ENCODE results near the gene DLK1. TPM values are rescaled to one million over a fixed set of nuclear protein-coding genes. Genes with fewer than 3 reads are reported as not detected.

Gene DLK1
- total RNA-seq, 1 experiment from 2014 or later: 3.3 TPM

DNA sequence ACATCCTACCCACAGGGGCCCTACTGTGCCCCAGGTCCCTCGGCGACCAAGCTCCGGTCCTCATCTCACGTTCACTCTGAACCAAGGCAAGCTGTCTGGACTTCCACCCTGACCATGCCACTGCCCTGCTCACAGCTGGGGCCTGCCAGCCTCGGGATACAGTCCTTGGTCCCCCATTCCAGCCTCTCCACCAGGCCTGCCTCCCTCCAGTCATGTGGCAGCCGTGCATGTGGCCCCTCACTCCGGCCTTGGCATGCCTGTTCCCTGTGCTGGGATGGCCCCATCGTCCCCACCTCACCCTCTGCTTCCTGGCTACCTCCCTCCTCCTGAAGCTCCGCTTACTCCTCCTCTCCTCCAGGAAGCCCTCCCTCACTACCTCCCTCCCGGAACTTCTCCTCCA is 38.6 kb upstream of the DLK1 start:
- no peaks in the 10 kb centered on the region for H3K9me3 Mint-ChIP-seq
- ChIA-PET POLR2A (no interaction called here), CTCF (interaction anchor here (1.0 to 1.7 kb wide), 2 partner anchors 21 to 22 kb away, joined by 4 to 5 read pairs; no protein-coding TSS in a partner anchor)
- no peak overlapping the region for H3K27ac Mint-ChIP-seq
- no peaks in the 10 kb centered on the region for H3K36me3 Mint-ChIP-seq
- no peak for TF ChIP-seq ZNF416 (CRISPR knock-in tag; IDR thresholded peaks at IDR 0.05)
- TF ChIP-seq, protein P1, sequence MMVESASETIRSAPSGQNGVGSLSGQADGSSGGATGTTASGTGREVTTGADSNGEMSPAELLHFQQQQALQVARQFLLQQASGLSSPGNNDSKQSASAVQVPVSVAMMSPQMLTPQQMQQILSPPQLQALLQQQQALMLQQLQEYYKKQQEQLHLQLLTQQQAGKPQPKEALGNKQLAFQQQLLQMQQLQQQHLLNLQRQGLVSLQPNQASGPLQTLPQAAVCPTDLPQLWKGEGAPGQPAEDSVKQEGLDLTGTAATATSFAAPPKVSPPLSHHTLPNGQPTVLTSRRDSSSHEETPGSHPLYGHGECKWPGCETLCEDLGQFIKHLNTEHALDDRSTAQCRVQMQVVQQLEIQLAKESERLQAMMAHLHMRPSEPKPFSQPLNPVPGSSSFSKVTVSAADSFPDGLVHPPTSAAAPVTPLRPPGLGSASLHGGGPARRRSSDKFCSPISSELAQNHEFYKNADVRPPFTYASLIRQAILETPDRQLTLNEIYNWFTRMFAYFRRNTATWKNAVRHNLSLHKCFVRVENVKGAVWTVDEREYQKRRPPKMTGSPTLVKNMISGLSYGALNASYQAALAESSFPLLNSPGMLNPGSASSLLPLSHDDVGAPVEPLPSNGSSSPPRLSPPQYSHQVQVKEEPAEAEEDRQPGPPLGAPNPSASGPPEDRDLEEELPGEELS (CRISPR knock-in tag; IDR thresholded peaks at IDR 0.05): no peak
- TF ChIP-seq HMGA2 (CRISPR knock-in tag; IDR thresholded peaks at IDR 0.05): no peak
- TF ChIP-seq, protein P2, sequence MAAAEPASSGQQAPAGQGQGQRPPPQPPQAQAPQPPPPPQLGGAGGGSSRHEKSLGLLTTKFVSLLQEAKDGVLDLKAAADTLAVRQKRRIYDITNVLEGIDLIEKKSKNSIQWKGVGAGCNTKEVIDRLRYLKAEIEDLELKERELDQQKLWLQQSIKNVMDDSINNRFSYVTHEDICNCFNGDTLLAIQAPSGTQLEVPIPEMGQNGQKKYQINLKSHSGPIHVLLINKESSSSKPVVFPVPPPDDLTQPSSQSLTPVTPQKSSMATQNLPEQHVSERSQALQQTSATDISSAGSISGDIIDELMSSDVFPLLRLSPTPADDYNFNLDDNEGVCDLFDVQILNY (CRISPR knock-in tag; IDR thresholded peaks at IDR 0.05): no peak
- no peak for TF ChIP-seq ATF1 (CRISPR knock-in tag; IDR thresholded peaks at IDR 0.05)
- no peaks in the 10 kb centered on the region for H3K27me3 Mint-ChIP-seq (ENCODE audit: low read depth)
- H3K4me3 Mint-ChIP-seq: no peak overlapping the region
- H3K4me1 Mint-ChIP-seq: peaks cover 9% of the 10 kb centered on the region
- DNase-seq (ENCODE audit: low spot score): no peak
- no peak for ATAC-seq

DNA sequence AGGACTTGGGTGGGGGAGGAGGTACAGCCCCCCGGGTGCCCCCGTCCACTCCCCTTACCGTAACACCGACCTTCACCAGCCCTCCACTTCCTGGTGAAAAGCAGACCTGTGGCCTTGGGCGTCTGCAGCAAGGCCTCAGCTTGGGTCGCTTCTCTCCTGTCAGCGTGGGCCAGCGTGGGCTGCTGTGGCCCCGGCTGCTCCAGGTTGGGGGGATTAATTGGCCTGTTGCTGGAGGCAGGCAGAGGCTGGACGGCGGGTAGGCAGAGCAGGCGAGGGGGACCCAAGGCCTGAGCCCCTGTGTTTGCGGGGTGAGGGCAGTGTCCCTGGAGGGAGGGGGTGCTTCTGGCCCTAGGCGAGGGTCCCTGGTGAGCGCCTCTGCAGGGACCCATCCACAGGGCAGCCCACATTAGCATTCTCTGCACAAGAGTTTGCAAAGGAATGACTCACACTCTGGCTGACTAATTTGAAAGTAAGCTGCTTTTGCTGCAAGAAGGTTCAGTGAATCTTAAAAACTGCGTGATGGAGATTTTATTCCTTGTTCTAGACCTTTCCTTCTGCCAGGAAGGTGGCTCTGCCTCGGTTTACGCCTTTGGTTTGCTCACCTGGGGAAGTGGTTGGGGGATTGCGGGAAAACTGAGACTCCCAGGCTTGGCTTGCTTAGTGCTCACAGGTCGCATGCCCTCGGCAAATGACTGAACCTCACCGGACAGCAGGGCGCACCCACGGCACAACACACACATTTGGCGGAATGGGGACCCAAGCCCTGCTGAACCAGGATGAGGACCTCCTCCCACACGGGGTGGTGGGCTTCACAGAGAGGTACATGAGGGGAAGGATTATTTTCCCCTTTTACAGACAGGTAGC is 37.9 kb upstream of the DLK1 start:
- no peak for DNase-seq (ENCODE audit: low spot score)
- no peaks in the 10 kb centered on the region for H3K9me3 Mint-ChIP-seq
- H3K27ac Mint-ChIP-seq: no peak overlapping the region
- H3K27me3 Mint-ChIP-seq (ENCODE audit: low read depth): no peaks in the 10 kb centered on the region
- CTCF ChIA-PET: interaction anchor here (1.0 to 1.7 kb wide), 2 partner anchors 20 to 21 kb away, joined by 4 to 5 read pairs; no protein-coding TSS in a partner anchor
- POLR2A ChIA-PET: no interaction called here
- TF ChIP-seq, protein P3, sequence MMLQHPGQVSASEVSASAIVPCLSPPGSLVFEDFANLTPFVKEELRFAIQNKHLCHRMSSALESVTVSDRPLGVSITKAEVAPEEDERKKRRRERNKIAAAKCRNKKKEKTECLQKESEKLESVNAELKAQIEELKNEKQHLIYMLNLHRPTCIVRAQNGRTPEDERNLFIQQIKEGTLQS (CRISPR knock-in tag; conservative IDR thresholded peaks at IDR 0.05): no peak
- no peak for TF ChIP-seq ZNF232 (CRISPR knock-in tag; IDR thresholded peaks at IDR 0.05)
- TF ChIP-seq, protein P4, sequence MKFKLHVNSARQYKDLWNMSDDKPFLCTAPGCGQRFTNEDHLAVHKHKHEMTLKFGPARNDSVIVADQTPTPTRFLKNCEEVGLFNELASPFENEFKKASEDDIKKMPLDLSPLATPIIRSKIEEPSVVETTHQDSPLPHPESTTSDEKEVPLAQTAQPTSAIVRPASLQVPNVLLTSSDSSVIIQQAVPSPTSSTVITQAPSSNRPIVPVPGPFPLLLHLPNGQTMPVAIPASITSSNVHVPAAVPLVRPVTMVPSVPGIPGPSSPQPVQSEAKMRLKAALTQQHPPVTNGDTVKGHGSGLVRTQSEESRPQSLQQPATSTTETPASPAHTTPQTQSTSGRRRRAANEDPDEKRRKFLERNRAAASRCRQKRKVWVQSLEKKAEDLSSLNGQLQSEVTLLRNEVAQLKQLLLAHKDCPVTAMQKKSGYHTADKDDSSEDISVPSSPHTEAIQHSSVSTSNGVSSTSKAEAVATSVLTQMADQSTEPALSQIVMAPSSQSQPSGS (CRISPR knock-in tag; IDR thresholded peaks at IDR 0.05; ENCODE audit: borderline replicate concordance, low read depth): no peak
- TF ChIP-seq, protein P5, sequence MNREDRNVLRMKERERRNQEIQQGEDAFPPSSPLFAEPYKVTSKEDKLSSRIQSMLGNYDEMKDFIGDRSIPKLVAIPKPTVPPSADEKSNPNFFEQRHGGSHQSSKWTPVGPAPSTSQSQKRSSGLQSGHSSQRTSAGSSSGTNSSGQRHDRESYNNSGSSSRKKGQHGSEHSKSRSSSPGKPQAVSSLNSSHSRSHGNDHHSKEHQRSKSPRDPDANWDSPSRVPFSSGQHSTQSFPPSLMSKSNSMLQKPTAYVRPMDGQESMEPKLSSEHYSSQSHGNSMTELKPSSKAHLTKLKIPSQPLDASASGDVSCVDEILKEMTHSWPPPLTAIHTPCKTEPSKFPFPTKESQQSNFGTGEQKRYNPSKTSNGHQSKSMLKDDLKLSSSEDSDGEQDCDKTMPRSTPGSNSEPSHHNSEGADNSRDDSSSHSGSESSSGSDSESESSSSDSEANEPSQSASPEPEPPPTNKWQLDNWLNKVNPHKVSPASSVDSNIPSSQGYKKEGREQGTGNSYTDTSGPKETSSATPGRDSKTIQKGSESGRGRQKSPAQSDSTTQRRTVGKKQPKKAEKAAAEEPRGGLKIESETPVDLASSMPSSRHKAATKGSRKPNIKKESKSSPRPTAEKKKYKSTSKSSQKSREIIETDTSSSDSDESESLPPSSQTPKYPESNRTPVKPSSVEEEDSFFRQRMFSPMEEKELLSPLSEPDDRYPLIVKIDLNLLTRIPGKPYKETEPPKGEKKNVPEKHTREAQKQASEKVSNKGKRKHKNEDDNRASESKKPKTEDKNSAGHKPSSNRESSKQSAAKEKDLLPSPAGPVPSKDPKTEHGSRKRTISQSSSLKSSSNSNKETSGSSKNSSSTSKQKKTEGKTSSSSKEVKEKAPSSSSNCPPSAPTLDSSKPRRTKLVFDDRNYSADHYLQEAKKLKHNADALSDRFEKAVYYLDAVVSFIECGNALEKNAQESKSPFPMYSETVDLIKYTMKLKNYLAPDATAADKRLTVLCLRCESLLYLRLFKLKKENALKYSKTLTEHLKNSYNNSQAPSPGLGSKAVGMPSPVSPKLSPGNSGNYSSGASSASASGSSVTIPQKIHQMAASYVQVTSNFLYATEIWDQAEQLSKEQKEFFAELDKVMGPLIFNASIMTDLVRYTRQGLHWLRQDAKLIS (CRISPR knock-in tag; IDR thresholded peaks at IDR 0.05; ENCODE audit: borderline replicate concordance): no peak
- no peak for TF ChIP-seq SMAD3 (CRISPR knock-in tag; IDR thresholded peaks at IDR 0.05; ENCODE audit: borderline replicate concordance)
- TF ChIP-seq ZNF423 (CRISPR knock-in tag; IDR thresholded peaks at IDR 0.05): peak; percentile 37; the same call in 1 of the 2 replicates
- ATAC-seq: no peak
- no peaks in the 10 kb centered on the region for H3K36me3 Mint-ChIP-seq
- no peak overlapping the region for H3K4me3 Mint-ChIP-seq
- peaks cover 15% of the 10 kb centered on the region for H3K4me1 Mint-ChIP-seq

DNA sequence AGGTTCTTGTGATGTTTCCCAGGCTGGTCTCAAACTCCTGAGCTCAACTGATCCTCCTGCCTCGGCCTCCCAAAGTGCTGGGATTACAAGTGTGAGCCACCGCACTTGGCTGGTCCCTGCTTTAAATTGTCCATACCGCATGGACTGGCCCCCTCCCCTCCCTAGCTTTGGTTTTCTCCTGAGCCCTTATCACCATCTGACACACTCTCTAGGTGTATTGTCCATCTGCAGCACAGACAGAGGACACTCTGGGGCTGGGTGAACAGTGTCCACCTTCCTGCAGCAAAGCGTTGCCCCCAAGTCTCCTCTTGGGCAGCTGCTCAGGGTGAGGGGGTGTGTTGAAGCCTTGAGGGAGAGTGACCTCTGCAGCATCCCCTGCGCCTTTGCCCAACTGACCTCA is 36.0 kb upstream of the DLK1 start:
- ATAC-seq (no peak), DNase-seq (ENCODE audit: low spot score) (no peak)
- H3K4me1 Mint-ChIP-seq: peaks cover 15% of the 10 kb centered on the region
- CTCF ChIA-PET: interaction anchor here (2.1 kb wide), 1 partner anchor 18 kb away, joined by 8 read pairs; no protein-coding TSS in a partner anchor
- H3K27ac Mint-ChIP-seq: no peak overlapping the region
- POLR2A ChIA-PET: interaction anchor here (0.6 kb wide), 1 partner anchor 1738 kb away, joined by 3 read pairs; no protein-coding TSS in a partner anchor
- no peaks in the 10 kb centered on the region for H3K36me3 Mint-ChIP-seq
- H3K27me3 Mint-ChIP-seq (ENCODE audit: low read depth): no peaks in the 10 kb centered on the region
- H3K9me3 Mint-ChIP-seq: no peaks in the 10 kb centered on the region
- no peak overlapping the region for H3K4me3 Mint-ChIP-seq
- no peak for TF ChIP-seq TP53 (CRISPR knock-in tag; IDR thresholded peaks at IDR 0.05)
- TF ChIP-seq TEAD1 (CRISPR knock-in tag; IDR thresholded peaks at IDR 0.05): no peak
- no peak for TF ChIP-seq PRRX2 (CRISPR knock-in tag; IDR thresholded peaks at IDR 0.05)
- TF ChIP-seq FOXK1 (CRISPR knock-in tag; IDR thresholded peaks at IDR 0.05): no peak
- no peak for TF ChIP-seq SMAD3 (CRISPR knock-in tag; IDR thresholded peaks at IDR 0.05; ENCODE audit: borderline replicate concordance)
- TF ChIP-seq, protein P4 (CRISPR knock-in tag; IDR thresholded peaks at IDR 0.05; ENCODE audit: borderline replicate concordance, low read depth): no peak
- TF ChIP-seq ZNF396 (CRISPR knock-in tag; IDR thresholded peaks at IDR 0.05; ENCODE audit: borderline replicate concordance): no peak
- no peak for TF ChIP-seq TCF7 (CRISPR knock-in tag; IDR thresholded peaks at IDR 0.05; ENCODE audit: low read depth)
- no peak for TF ChIP-seq ESRRA (CRISPR knock-in tag; IDR thresholded peaks at IDR 0.05; ENCODE audit: borderline replicate concordance)
